ENCODE results near the gene CNKSR3.

Gene CNKSR3

DNA sequence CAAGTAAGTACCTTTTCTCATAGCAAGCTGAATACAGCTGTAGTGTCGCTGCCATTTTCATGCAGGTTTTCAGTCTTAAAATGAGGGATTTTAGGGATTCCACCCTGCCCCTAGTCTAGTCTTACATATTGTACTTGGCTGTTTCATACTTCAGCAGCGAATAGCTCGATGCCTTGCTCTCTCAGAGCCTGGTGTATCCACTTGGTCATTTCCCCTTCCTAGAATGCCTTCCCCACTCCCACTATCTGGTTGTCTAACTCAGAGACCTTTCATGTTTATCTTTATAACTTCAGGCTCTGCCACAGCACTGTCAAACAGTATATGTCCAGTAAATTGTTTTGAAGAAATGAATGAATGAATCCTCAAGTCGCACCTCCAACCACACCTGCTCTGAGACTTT lies 132.8 kb downstream of the CNKSR3 start:
- no peak for DNase-seq

- DNase-seq, result no peak
Measured at GRCh38 chr6:154373971-154374370, 136.5 kb downstream of the CNKSR3 start.

GRCh38 chr6:154371281-154371680 lies 139.2 kb downstream of the CNKSR3 start:
- DNase-seq, result no peak

DNA sequence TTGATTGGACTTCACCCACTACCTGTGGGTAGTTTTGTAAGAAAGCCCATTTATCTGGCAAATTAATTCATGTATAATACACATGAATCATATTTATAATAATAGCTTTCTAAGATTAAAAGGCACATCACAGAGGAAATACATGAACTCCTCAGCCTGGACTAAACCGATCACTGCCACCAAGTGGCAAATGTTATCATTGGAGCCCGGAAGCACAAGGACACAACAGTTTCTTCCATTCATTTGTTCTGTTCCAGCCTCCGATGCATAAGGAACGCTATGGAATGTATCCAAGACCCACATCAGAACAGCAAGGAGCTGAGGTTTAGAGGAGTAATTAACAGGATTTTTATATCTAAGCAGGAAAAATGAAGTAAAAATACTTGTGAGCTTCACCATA lies 139.9 kb downstream of the CNKSR3 start:
- no peak for DNase-seq

DNA sequence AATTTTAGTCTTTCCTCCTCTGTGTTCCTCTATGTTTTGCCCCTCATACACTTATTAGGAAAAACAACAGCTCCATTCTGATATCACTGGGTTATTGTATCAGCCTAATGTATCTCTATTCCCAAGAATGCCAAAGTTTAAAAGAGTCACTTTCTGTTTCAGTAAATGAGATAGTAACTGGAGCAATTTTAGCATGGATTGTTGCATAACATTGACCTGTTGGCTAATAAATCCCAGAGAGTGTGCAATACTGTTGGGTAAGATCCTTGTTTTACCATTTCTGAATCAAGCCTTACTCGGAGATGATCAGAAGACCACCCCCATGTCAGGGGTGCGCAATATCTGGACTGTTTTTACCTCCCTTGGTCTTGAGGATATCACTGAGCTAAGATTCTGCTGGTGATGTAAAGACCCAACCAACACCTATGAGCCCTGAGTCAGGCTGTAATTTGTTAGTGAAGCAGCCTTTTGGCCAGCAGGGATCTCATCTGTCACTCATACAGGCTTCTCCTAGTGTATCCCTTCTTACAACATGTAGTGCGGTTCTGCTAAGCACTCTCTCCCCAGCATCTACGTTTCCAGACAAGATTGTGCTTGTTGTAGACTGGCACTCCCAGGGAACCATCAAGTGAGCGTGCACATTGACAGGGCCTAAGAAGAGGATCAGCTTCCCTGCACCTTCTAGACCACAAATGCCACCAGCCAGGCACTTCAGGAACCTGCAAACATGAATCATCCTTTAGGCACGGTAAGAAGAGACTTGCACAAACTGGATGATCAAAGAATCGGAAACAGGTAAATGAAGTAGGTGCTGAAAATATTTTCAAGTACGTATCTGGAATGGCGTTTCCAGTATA lies 142.4 kb downstream of the CNKSR3 start:
- DNase-seq, result no peak

DNA sequence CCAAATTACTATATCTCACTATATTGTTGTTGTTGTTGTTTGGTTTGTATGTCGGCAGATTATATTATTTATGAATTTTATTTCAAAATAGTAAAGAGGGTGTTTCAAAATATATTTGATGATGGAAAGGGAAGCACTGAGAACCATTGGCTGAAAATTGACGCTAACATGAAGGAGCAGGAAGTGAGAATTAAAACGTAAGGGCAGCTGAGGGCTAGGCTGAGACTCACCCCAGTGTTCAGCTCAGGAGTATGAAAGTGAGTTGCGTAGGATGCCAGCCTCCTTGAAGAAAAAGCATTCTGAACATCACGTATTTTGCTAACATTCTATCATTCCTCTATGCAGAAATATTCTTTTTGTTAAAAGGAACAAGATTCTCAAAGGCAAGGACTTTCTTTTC lies 143.1 kb downstream of the CNKSR3 start:
- no peak for DNase-seq

DNA sequence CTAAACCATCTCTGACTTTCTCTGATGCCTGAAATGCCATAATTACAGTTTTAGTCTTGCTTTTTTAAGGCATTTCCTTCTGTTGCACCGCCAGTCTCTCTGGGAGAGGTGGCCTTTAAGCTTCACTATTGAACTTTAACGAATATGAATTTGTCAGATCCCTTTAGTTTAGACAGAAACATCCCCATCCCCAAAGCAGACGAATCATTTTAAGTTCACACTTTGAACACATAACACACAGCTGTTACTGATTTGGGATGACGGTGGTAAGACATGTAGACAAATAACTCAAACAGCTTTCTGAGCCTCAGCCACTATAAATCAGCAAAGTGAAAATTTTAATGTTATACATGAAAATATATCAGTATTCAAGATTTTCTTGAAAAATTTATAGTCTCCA lies 146.7 kb downstream of the CNKSR3 start:
- DNase-seq, result no peak

- no peak for DNase-seq
Measured at GRCh38 chr6:154361476-154361875, 149.0 kb downstream of the CNKSR3 start.

- no peak for DNase-seq
Measured at GRCh38 chr6:154360476-154360875, 150.0 kb downstream of the CNKSR3 start.

- no peak for DNase-seq
Measured at GRCh38 chr6:154359679-154360078, 150.8 kb downstream of the CNKSR3 start.

GRCh38 chr6:154359161-154359574 lies 151.3 kb downstream of the CNKSR3 start:
- no peak for DNase-seq

DNA sequence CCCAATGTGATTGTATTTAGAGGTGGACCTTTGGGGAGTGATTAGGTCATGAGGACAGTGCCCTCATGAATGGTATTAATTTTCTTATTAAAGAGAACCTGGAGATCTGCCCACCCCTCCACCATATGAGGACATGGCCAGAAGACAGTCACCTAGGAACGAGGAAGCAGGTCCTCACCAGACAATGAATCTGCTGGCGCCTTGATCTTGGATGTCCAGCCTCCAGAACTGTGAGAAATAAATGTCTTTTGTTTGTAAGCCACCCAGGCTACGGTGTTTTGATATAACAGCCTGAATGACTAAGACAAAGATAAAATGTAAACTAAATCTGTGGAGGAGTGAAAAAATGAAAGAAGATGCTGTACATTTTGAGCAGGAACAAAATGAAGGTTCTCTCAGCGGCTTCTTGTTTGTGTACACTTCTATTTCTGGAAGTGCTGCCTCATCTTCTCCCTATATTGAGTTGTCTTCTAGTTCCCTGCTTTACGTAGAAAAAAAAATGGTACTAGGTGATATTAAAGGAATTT lies 152.4 kb downstream of the CNKSR3 start:
- no peak for DNase-seq

- DNase-seq, result no peak
Measured at GRCh38 chr6:154356690-154357089, 153.8 kb downstream of the CNKSR3 start, which contains the start of gene IPCEF1. TSS of gene IPCEF1 (minus strand) at chr6:154356803. CDS start at chr6:154265947, 90,856 bp downstream.

DNA sequence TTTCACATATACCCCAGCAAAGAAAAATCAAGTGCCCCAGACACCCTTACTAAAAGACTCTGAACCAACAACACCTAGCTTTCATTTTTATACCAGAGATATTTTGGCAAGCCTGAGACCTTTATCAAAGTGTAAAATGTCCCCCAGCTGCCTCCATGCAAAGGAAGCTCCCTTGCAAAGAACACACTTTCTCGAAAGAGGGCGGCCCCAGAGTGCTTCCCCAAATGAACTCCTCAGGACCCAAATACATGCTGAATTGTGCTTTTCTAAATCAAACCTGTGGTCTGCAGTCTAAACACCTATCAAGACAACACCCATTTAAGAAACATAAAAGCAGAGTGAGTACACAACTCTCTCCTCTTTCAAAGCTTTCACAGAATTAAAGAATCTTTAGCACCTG lies 154.4 kb downstream of the CNKSR3 start:
- DNase-seq, result no peak

- no peak for DNase-seq
Measured at GRCh38 chr6:154354265-154354777, 156.2 kb downstream of the CNKSR3 start.

GRCh38 chr6:154353626-154354025 lies 156.9 kb downstream of the CNKSR3 start:
- DNase-seq, result no peak

DNA sequence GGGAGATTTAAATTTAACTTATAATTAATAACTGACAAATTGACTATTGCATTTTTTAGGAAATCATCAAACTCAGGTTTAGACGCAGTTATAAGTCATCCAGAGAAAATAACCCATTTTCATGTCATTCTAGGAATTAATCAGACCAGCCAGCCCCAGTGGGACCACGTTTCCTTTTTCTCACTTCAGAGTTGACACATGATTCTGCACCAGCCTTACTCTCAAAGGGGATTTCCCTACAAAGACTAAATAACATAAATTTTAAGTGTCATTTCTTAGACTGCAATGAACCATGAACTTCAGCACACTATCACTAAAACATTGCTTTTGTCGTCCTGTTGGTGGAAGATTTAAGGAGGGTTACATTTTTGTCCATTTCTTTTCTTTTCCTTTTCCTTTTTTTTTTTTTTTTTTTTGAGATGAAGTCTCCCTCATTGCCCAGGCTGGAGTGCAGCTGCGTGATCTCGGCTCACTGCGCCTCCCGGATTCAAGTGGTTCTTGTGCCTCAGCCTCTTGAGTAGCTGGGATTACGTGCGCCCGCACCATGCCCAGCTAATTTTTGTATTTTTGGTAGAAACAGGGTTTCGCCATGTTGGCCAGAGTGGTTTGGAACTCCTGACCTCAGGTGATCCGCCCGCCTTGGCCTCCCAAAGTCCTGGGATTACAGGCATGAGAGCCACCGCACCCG lies 157.4 kb downstream of the CNKSR3 start:
- DNase-seq, result no peak

- no peak for DNase-seq
Measured at GRCh38 chr6:154350293-154350692, 160.2 kb downstream of the CNKSR3 start.

DNA sequence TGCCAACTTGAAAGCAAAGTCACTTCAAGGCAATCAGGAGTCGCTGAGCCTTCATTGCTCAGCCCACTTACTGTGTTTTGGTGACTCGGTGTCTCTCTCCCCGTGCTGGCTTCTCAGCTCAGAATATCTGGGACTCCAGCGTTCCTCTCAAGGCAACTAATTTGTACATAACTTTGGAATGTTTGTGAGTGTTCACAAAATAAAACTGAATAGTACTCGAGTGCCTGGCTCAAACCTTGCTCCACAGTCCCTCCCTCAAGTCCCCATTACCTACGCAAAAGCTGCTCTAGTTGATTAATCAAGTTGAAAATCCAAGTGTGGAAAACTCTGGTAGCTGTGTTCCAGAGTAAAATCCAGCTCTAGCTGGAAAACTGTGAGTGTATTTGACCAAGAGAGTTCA lies 162.5 kb downstream of the CNKSR3 start:
- DNase-seq, result no peak

DNA sequence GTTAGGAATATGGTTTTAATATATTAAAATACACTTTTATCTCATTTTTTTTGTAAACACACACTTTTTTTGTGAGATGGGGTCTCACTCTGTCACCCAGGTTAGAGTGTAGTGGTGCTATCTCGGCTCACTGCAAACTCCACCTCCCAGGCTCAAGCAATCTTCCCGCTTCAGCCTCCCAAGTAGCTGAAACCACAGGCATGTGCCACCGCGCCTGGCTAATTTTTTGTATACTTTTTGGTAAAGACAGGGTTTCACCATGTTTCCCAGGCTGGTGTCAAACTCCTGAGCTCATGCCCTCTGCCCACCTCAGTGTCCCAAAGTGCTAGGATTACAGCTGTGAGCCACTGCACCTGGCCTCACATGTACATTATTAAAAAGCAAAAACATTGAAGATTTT lies 164.7 kb downstream of the CNKSR3 start:
- no peak for DNase-seq

DNA sequence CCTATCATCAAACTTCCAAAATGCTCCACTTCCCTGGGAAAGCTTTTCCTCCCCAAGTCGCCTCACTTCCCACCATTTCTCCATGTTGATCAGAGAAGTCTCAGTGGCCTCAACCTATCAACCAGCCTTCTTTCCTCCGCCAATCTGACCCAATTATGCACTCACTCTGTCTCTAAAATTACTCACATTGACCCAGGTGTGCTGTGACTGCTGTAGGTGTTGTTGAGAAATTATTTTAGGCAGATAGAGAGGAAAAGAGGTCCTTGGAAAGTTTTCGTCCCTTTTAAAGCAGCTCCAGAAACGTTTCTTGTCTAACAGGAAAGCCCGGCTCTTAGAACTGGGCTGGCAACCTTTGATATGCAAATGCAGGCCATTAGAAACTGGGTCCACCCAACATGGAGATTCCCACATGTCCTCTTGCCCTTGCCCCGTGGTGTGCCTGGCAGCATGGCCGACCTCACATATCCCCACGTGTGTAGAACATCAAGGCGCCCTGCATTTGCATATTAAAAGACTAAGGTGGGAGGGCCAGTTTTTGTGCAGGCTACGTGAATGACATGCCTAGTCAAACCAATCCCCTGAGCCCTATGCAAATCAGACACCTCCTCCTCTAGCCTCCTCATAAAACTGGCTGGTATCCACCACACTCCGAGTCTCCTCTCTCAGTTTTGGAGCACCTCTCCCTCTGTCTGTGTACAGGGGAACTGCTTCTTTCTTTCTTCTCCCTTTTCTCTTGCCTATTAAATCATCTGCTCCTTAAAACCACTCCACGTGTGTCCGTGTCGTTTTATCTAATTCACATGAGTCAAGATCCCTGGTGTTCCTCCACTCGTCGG lies 166.8 kb downstream of the CNKSR3 start:
- DNase-seq, result no peak

GRCh38 chr6:154341871-154342270 lies 168.6 kb downstream of the CNKSR3 start:
- DNase-seq, result no peak

DNA sequence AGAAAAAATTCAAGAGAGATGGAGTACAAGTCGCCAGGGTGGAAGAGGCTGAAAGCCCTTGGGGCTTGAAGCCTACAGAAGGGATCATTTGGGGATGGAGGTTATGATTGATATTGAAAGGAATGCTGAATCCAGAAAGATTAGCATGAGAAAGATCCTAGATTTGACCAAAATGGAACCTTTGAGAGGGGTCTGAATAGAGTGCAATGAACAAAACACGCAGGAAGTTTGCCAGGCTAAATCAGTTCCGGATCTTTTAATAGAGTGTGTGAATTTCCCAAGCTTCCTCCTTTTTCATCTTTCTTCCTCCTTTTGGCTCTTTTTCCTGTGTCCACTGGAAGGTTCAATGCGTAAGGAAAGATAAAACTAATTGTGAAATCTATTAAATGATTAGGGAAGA lies 169.1 kb downstream of the CNKSR3 start:
- no peak for DNase-seq
